Right atrium auricular region (tissue), 2 donors: Measurements from ENCODE around the gene IL1F10. TPM values are rescaled to one million over a fixed set of nuclear protein-coding genes. Genes with fewer than 3 reads are reported as not detected.

ENCODE experiments used
- DNase-seq: peaks from one replicate; pipeline ENCODE4 v3.0.0-alpha.2; 2019; ENCODE audit warnings: low spot score
- H3K27ac ChIP-seq, 2 donors: fragments of 200-600 bp; sonication (generic); 1 replicate in 1 of 2; 2 replicates in 1 of 2; pipeline ENCODE4 v1.5.1; 2016 to 2019
- H3K27me3 ChIP-seq, 2 donors: fragments of 200-600 bp; sonication (generic); one replicate each; pipeline versions ENCODE4 v1.5.1 to v1.6.0; 2017 to 2019
- H3K36me3 ChIP-seq: fragments of 200-600 bp; sonication (generic); one replicate; pipeline ENCODE4 v1.5.1; 2016
- H3K4me1 ChIP-seq, 2 donors: fragments of 200-600 bp; sonication (generic); one replicate each; pipeline versions ENCODE4 v1.5.1 to v1.6.0; 2017 to 2019
- H3K4me3 ChIP-seq, 2 donors: fragments of 200-600 bp; sonication (generic); 1 replicate in 1 of 2; 2 replicates in 1 of 2; pipeline ENCODE4 v1.5.1; 2017 to 2019; ENCODE audit warnings: mild to moderate bottlenecking in 1 of 2, moderate library complexity in 1 of 2
- H3K9me3 ChIP-seq, 2 donors: fragments of 200-600 bp; sonication (generic); one replicate each; pipeline ENCODE4 v1.5.1; 2019
- CTCF ChIP-seq, 2 donors: fragments of 200-600 bp; sonication (generic); IDR thresholded peaks; one replicate each; pipeline ENCODE4 v1.5.1; 2019; ENCODE audit warnings: antibody characterized with exemption in 2 of 2
- total RNA-seq, 2 donors: library from RNA; depleted of rRNA; stranded (reverse); fragments of >200 nt; gene quantifications; one replicate each; pipeline ENCODE4 v1.1.0, GENCODE V29; 2016

Gene IL1F10
- total RNA-seq, 2 donors from 2014 or later = not detected

- H3K27me3 ChIP-seq = no peaks in the 10 kb centered on the region
- no peak overlapping the region for H3K4me3 ChIP-seq
- DNase-seq = no peak
- no peak overlapping the region for H3K27ac ChIP-seq
- H3K4me1 ChIP-seq = no peaks in the 10 kb centered on the region
- H3K36me3 ChIP-seq = no peaks in the 10 kb centered on the region
- TF ChIP-seq CTCF (IDR thresholded peaks at IDR 0.05) = no peak
- H3K9me3 ChIP-seq = peaks cover 0 to 10% of the 10 kb centered on the region in 2 donors
Observed at GRCh38 chr2:113102133-113102532, 34.4 kb downstream of the IL1F10 start.

GRCh38 chr2:113103277-113103676 is 35.5 kb downstream of the IL1F10 start:
- H3K27me3 ChIP-seq = no peaks in the 10 kb centered on the region
- no peaks in the 10 kb centered on the region for H3K4me1 ChIP-seq
- H3K9me3 ChIP-seq = peaks cover 0 to 10% of the 10 kb centered on the region in 2 donors
- no peak for TF ChIP-seq CTCF (IDR thresholded peaks at IDR 0.05)
- H3K36me3 ChIP-seq = no peaks in the 10 kb centered on the region
- no peak overlapping the region for H3K4me3 ChIP-seq
- DNase-seq = no peak
- no peak overlapping the region for H3K27ac ChIP-seq

GRCh38 chr2:113104054-113104611 is 36.4 kb downstream of the IL1F10 start:
- Histone ChIP-seq H3K27me3 (no peaks in the 10 kb centered on the region), H3K36me3 (no peaks in the 10 kb centered on the region), H3K4me3 (no peak overlapping the region), H3K4me1 (no peaks in the 10 kb centered on the region), H3K9me3 (peaks cover 0 to 10% of the 10 kb centered on the region in 2 donors), H3K27ac (no peak overlapping the region)
- no peak for DNase-seq
- TF ChIP-seq CTCF (IDR thresholded peaks at IDR 0.05) = no peak

GRCh38 chr2:113105047-113105785 is 37.4 kb downstream of the IL1F10 start:
- no peak overlapping the region for H3K4me3 ChIP-seq
- no peaks in the 10 kb centered on the region for H3K4me1 ChIP-seq
- TF ChIP-seq CTCF (IDR thresholded peaks at IDR 0.05) = no peak
- peaks cover 0 to 10% of the 10 kb centered on the region in 2 donors for H3K9me3 ChIP-seq
- H3K27ac ChIP-seq = no peak overlapping the region
- no peaks in the 10 kb centered on the region for H3K36me3 ChIP-seq
- no peak for DNase-seq
- no peaks in the 10 kb centered on the region for H3K27me3 ChIP-seq

GRCh38 chr2:113111121-113111520 is 43.4 kb downstream of the IL1F10 start:
- DNase-seq = no peak
- no peaks in the 10 kb centered on the region for H3K36me3 ChIP-seq
- H3K27me3 ChIP-seq = no peaks in the 10 kb centered on the region
- no peaks in the 10 kb centered on the region for H3K9me3 ChIP-seq
- TF ChIP-seq CTCF (IDR thresholded peaks at IDR 0.05) = no peak
- no peak overlapping the region for H3K27ac ChIP-seq
- H3K4me3 ChIP-seq = no peak overlapping the region
- no peaks in the 10 kb centered on the region for H3K4me1 ChIP-seq
